Tibial nerve (tissue), 4 donors: ENCODE results near the gene PGAM2. TPM values are rescaled to one million over a fixed set of nuclear protein-coding genes. Genes with fewer than 3 reads are reported as not detected.

Experiments used
- DNase-seq, 2 donors: peaks; one replicate each; pipeline ENCODE4 v3.0.0-alpha.2; 2019; ENCODE audit warnings: low spot score in 2 of 2
- H3K27ac ChIP-seq, 4 donors: fragments of 200-600 bp; sonication (generic) in 3 of 4; one replicate each; pipeline ENCODE4 v1.5.1; 2017 to 2019; ENCODE audit warnings: mild to moderate bottlenecking in 1 of 4
- H3K27me3 ChIP-seq, 2 donors: fragments of 200-600 bp; sonication (generic) in 1 of 2; one replicate each; pipeline versions ENCODE4 v1.5.1 to v1.6.0; 2017 to 2019
- H3K36me3 ChIP-seq, 3 donors: fragments of 200-600 bp; sonication (generic); one replicate each; pipeline ENCODE4 v1.5.1; 2018 to 2019
- H3K4me1 ChIP-seq, 4 donors: fragments of 200-600 bp; sonication (generic) in 3 of 4; one replicate each; pipeline ENCODE4 v1.5.1; 2017 to 2019
- H3K4me3 ChIP-seq, 4 donors: fragments of 200-600 bp; sonication (generic) in 3 of 4; one replicate each; pipeline ENCODE4 v1.5.1; 2017 to 2019; ENCODE audit warnings: mild to moderate bottlenecking in 1 of 4, moderate library complexity in 1 of 4
- H3K9me3 ChIP-seq, 4 donors: fragments of 200-600 bp; sonication (generic) in 3 of 4; one replicate each; pipeline ENCODE4 v1.5.1; 2017 to 2019
- CTCF ChIP-seq, 5 experiments: fragments of 200-600 bp in 3 of 5; fragments of 450-650 bp in 2 of 5; sonication (generic) in 3 of 5; IDR thresholded peaks; one replicate each; pipeline ENCODE4 v1.5.1; 2016 to 2019; ENCODE audit warnings: antibody characterized with exemption in 5 of 5, mild to moderate bottlenecking in 3 of 5, moderate library complexity in 2 of 5
- EP300 ChIP-seq, 2 donors: sonication (generic); formaldehyde crosslinking; IDR thresholded peaks; one replicate each; pipeline ENCODE4 v1.6.1; 2017; ENCODE audit warnings: antibody characterized with exemption in 2 of 2, mild to moderate bottlenecking in 1 of 2
- POLR2A ChIP-seq, 2 donors: fragments of 450-650 bp; IDR thresholded peaks; one replicate each; pipeline ENCODE4 v1.6.1; 2017; ENCODE audit warnings: antibody characterized with exemption in 2 of 2, mild to moderate bottlenecking in 2 of 2, moderate library complexity in 2 of 2
- WGBS, 2 donors: methylation state at CpG; one replicate each; pipeline ENCODE4 v1.1.5; 2018; 5-methylcytosine and 5-hydroxymethylcytosine counted together
- total RNA-seq, 4 donors: library from RNA; depleted of rRNA; stranded (reverse); fragments of >200 nt; gene quantifications; one replicate each; pipeline ENCODE4 v1.1.0, GENCODE V29; 2016

The PGAM2 gene
- total RNA-seq, 4 donors from 2014 or later: 0.98 TPM; not detected in 3

DNA sequence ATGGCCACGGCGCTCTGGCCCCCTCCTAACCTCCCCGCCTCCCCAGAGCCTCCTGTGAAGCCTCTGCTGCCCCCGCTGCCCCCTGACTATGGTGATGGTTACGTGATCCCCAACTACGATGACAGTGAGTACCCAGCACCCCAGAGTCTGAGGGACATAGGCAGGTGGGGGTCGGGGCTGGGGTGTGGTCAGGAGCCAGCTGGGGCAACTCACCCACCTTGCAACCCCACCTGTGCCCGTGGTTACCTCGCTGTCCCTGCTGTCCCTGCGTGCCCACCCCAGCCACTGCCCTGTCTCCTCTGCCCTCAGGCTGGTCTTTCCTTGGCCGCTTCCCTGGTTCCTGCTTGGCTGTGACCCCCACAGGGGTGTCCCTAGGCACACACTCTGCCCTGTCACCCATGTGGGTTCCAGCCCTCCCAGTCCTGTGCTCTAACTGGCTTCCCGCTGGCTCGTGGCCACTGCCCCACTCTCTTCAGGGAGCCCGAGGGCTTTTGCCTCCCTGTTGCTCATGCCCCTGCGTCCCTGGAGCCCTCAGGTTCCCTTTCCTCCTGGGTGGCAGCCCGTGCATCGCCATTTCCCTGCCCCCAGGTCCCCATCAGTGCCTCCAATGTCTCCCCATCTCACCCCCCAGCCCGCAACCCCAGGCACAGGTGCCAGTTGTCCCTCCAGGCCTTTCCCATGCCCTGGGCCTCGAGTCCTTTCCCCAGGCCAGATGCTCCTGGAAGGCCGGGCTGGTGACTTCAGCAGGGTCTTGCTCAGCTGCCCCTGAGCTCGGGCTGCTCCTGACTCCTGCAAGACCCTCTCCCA lies 42.8 kb upstream of the PGAM2 start:
- Histone ChIP-seq H3K36me3 (peaks cover 0 to 68% (median 0%) of the 10 kb centered on the region in 3 donors), H3K27me3 (no peaks in the 10 kb centered on the region), H3K9me3 (no peaks in the 10 kb centered on the region), H3K27ac (peak overlapping the region in 3 of 4 donors; percentile 13 to 97 (median 91)), H3K4me1 (peaks cover 0 to 47% (median 18%) of the 10 kb centered on the region in 4 donors), H3K4me3 (no peak overlapping the region)
- WGBS, 2 donors: 84 to 90% methylated on average over 19 to 21 of the region's 21 CpGs
- no peak for DNase-seq
- TF ChIP-seq EP300 (IDR thresholded peaks at IDR 0.05): no peak
- TF ChIP-seq POLR2A (IDR thresholded peaks at IDR 0.05): no peak
- TF ChIP-seq CTCF (IDR thresholded peaks at IDR 0.05): no peak

GRCh38 chr7:44107116-44107960 lies 42.0 kb upstream of the PGAM2 start:
- WGBS, 2 donors: 90 to 92% methylated on average over 13 to 17 of the region's 18 CpGs
- peak overlapping the region; percentile 13 to 97 (median 82) for H3K27ac ChIP-seq
- H3K9me3 ChIP-seq: no peaks in the 10 kb centered on the region
- no peak overlapping the region for H3K4me3 ChIP-seq
- H3K4me1 ChIP-seq: peaks cover 0 to 55% (median 21%) of the 10 kb centered on the region in 4 donors
- no peak for DNase-seq
- no peak for TF ChIP-seq EP300 (IDR thresholded peaks at IDR 0.05)
- no peak for TF ChIP-seq POLR2A (IDR thresholded peaks at IDR 0.05)
- no peak for TF ChIP-seq CTCF (IDR thresholded peaks at IDR 0.05)
- no peaks in the 10 kb centered on the region for H3K27me3 ChIP-seq
- peaks cover 0 to 59% (median 0%) of the 10 kb centered on the region in 3 donors for H3K36me3 ChIP-seq

DNA sequence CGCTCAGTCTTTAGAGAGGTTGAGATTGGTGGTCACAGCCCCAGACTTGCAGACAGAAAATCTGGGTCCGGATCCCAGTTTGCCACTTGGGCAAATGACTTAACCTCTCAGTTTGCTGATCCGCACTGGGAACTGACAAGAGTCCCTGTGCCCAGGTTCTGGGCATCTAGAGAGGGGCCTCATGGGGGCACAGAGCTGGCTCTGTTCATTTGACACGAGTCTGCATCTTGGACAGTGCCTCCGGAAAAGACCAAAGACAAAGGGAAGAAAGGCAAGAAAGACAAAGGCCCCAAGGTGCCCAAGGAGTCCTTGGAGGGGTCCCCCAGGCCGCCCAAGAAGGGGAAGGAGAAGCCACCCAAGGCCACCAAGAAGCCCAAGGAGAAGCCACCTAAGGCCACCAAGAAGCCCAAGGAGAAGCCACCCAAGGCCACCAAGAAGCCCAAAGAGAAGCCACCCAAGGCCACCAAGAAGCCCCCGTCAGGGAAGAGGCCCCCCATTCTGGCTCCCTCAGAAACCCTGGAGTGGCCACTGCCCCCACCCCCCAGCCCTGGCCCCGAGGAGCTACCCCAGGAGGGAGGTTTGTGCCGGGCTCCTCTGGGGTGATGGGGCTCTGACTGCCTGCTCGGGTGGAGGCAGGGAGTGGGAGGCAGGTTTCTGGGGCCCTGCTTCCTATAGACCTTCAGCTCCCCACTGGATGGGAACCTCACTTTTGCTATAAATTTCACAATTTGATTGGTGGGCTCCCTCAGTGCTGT lies 41.1 kb upstream of the PGAM2 start:
- Histone ChIP-seq H3K36me3 (peaks cover 0 to 51% (median 0%) of the 10 kb centered on the region in 3 donors), H3K27me3 (no peaks in the 10 kb centered on the region), H3K9me3 (no peaks in the 10 kb centered on the region), H3K4me1 (peaks cover 0 to 63% (median 24%) of the 10 kb centered on the region in 4 donors), H3K27ac (peak overlapping the region; percentile 13 to 97 (median 82)), H3K4me3 (peak overlapping the region in 2 of 4 donors; percentile 53 to 78)
- TF ChIP-seq CTCF (IDR thresholded peaks at IDR 0.05) (no peak), EP300 (IDR thresholded peaks at IDR 0.05) (no peak), POLR2A (IDR thresholded peaks at IDR 0.05) (no peak)
- DNase-seq: no peak
- 87 to 93% methylated on average over 8 to 10 of the region's 10 CpGs for WGBS, 2 donors

DNA sequence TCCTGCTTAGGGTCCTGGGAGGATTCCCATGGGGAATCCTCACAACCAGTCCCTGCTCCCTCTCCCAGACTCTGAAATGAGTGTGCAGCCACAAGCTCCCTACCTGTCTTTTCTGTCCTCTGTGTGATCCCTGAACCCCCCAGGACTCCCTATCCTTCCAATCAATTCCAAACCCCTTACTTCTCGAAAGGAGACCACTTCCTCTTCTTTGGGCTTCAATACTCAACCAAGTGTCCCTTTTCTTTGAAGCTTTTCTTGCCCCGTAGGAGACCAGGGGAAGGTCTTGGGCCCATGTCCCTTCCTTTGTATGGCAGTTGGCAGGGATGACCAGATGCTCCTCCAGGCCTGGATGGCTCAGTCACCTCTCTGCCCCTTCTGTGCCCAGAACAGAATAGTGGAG lies 40.5 kb upstream of the PGAM2 start:
- Histone ChIP-seq H3K4me3 (peak overlapping the region; percentile 51 to 78 (median 56)), H3K27ac (peak overlapping the region; percentile 6 to 97 (median 82)), H3K9me3 (no peaks in the 10 kb centered on the region), H3K36me3 (peaks cover 0 to 44% (median 0%) of the 10 kb centered on the region in 3 donors), H3K4me1 (peaks cover 0 to 70% (median 24%) of the 10 kb centered on the region in 4 donors), H3K27me3 (no peaks in the 10 kb centered on the region)
- WGBS, 2 donors: 67 to 75% methylated on average over 2 of the region's 2 CpGs
- no peak for DNase-seq
- TF ChIP-seq POLR2A (IDR thresholded peaks at IDR 0.05) (no peak), CTCF (IDR thresholded peaks at IDR 0.05) (no peak), EP300 (IDR thresholded peaks at IDR 0.05) (no peak)
